ENCODE results near the gene CADM4. TPM values are rescaled to one million over a fixed set of nuclear protein-coding genes. Genes with fewer than 3 reads are reported as not detected.

The CADM4 gene
- total RNA-seq, 4 donors from 2014 or later = 19.8 to 52.5 (median 31.6) TPM

GRCh38 chr19:43662487-43662886, 22.8 kb upstream of the CADM4 start:
- peaks cover 0 to 21% of the 10 kb centered on the region in 2 donors for H3K36me3 ChIP-seq
- 86 to 89% methylated on average over 6 of the region's 6 CpGs for WGBS, 2 donors (ENCODE audit: low coverage in 1 of 2)
- ATAC-seq = no peak

GRCh38 chr19:43660971-43661360, 21.3 kb upstream of the CADM4 start:
- Histone ChIP-seq H3K9me3 (peaks cover 0 to 8% (median 0%) of the 10 kb centered on the region in 3 donors), H3K36me3 (peaks cover 0 to 27% of the 10 kb centered on the region in 2 donors), H3K27ac (no peak overlapping the region), H3K4me1 (no peaks in the 10 kb centered on the region), H3K4me3 (no peak overlapping the region), H3K27me3 (no peaks in the 10 kb centered on the region)
- no peak for ATAC-seq
- 40 to 57% methylated on average over 1 to 6 of the region's 6 CpGs for WGBS, 2 donors (ENCODE audit: low coverage in 1 of 2)
- no peak for TF ChIP-seq POLR2A (IDR thresholded peaks at IDR 0.05)
- TF ChIP-seq CTCF (IDR thresholded peaks at IDR 0.05) = no peak
- TF ChIP-seq EP300 (IDR thresholded peaks at IDR 0.05) = no peak
- no peak for TF ChIP-seq POLR2AphosphoS5 (IDR thresholded peaks at IDR 0.05)

More at GRCh38 chr19:43662487-43662886, 22.8 kb upstream of the CADM4 start:
- Histone ChIP-seq H3K4me1 (peaks cover 0 to 5% (median 2%) of the 10 kb centered on the region in 3 donors), H3K4me3 (no peak overlapping the region), H3K27me3 (no peaks in the 10 kb centered on the region), H3K27ac (no peak overlapping the region), H3K9me3 (peaks cover 0 to 8% (median 0%) of the 10 kb centered on the region in 3 donors)
- peak in 2 of 4 experiments; percentile 11 to 24 for TF ChIP-seq CTCF (IDR thresholded peaks at IDR 0.05)
- no peak for TF ChIP-seq POLR2AphosphoS5 (IDR thresholded peaks at IDR 0.05)
- TF ChIP-seq EP300 (IDR thresholded peaks at IDR 0.05) = no peak
- no peak for TF ChIP-seq POLR2A (IDR thresholded peaks at IDR 0.05)

GRCh38 chr19:43660301-43660970, 20.8 kb upstream of the CADM4 start:
- 80 to 85% methylated on average over 3 to 6 of the region's 7 CpGs for WGBS, 2 donors (ENCODE audit: low coverage in 1 of 2)

GRCh38 chr19:43658494-43658893, 18.8 kb upstream of the CADM4 start:
- H3K4me1 ChIP-seq = no peaks in the 10 kb centered on the region
- TF ChIP-seq EP300 (IDR thresholded peaks at IDR 0.05) (no peak), POLR2AphosphoS5 (IDR thresholded peaks at IDR 0.05) (no peak), CTCF (IDR thresholded peaks at IDR 0.05) (no peak), POLR2A (IDR thresholded peaks at IDR 0.05) (no peak)
- H3K27me3 ChIP-seq = no peaks in the 10 kb centered on the region
- H3K4me3 ChIP-seq = no peak overlapping the region
- H3K9me3 ChIP-seq = peaks cover 0 to 8% (median 0%) of the 10 kb centered on the region in 3 donors
- 96 to 98% methylated on average over 7 to 8 of the region's 8 CpGs for WGBS, 2 donors (ENCODE audit: low coverage in 1 of 2)
- H3K27ac ChIP-seq = no peak overlapping the region
- ATAC-seq = no peak
- peaks cover 0 to 35% of the 10 kb centered on the region in 2 donors for H3K36me3 ChIP-seq

More at GRCh38 chr19:43660301-43660970, 20.8 kb upstream of the CADM4 start:
- Histone ChIP-seq H3K27me3 (no peaks in the 10 kb centered on the region), H3K9me3 (peaks cover 0 to 8% (median 0%) of the 10 kb centered on the region in 3 donors), H3K4me1 (no peaks in the 10 kb centered on the region), H3K4me3 (no peak overlapping the region), H3K27ac (no peak overlapping the region), H3K36me3 (peaks cover 0 to 32% of the 10 kb centered on the region in 2 donors)
- TF ChIP-seq POLR2AphosphoS5 (IDR thresholded peaks at IDR 0.05) = no peak
- no peak for TF ChIP-seq CTCF (IDR thresholded peaks at IDR 0.05)
- no peak for TF ChIP-seq POLR2A (IDR thresholded peaks at IDR 0.05)
- no peak for TF ChIP-seq EP300 (IDR thresholded peaks at IDR 0.05)
- ATAC-seq = no peak

GRCh38 chr19:43658001-43658400, 18.4 kb upstream of the CADM4 start:
- peaks cover 0 to 40% of the 10 kb centered on the region in 2 donors for H3K36me3 ChIP-seq

More at GRCh38 chr19:43658001-43658400, 18.4 kb upstream of the CADM4 start:
- Histone ChIP-seq H3K27ac (no peak overlapping the region), H3K4me1 (no peaks in the 10 kb centered on the region), H3K4me3 (no peak overlapping the region), H3K9me3 (peaks cover 0 to 8% (median 0%) of the 10 kb centered on the region in 3 donors), H3K27me3 (no peaks in the 10 kb centered on the region)
- ATAC-seq = no peak
- TF ChIP-seq POLR2A (IDR thresholded peaks at IDR 0.05) (no peak), CTCF (IDR thresholded peaks at IDR 0.05) (no peak), POLR2AphosphoS5 (IDR thresholded peaks at IDR 0.05) (no peak), EP300 (IDR thresholded peaks at IDR 0.05) (no peak)
- WGBS, 2 donors (ENCODE audit: low coverage in 1 of 2) = 100% methylated on average over 1 of the region's 2 CpGs; no CpG with 5 or more reads in 1 of the 2 donors
